Gastrocnemius medialis (tissue), 4 donors: Measurements from ENCODE around the gene PIGT. TPM values are rescaled to one million over a fixed set of nuclear protein-coding genes. Genes with fewer than 3 reads are reported as not detected.

Experiments
- ATAC-seq, 2 donors: fragments of 150-250 bp; one replicate each; pipeline ENCODE4 v1.9.1; 2016
- DNase-seq, 2 donors: peaks; one replicate each; pipeline ENCODE4 v3.0.0-alpha.2; 2019
- H3K27ac ChIP-seq, 4 donors: fragments of 200-600 bp; sonication (generic); 1 replicate in 1 of 4; 2 replicates in 3 of 4; pipeline ENCODE4 v1.5.1; 2016 to 2018; ENCODE audit warnings: mild to moderate bottlenecking in 2 of 4, moderate library complexity in 1 of 4
- H3K27me3 ChIP-seq, 3 donors: fragments of 200-600 bp; sonication (generic) in 2 of 3; 1 replicate in 1 of 3; 2 replicates in 2 of 3; pipeline versions ENCODE4 v1.5.1 to v1.6.0; 2016 to 2019; ENCODE audit warnings: mild to moderate bottlenecking in 1 of 3, moderate library complexity in 1 of 3
- H3K36me3 ChIP-seq, 2 donors: fragments of 200-600 bp; sonication (generic) in 1 of 2; one replicate each; pipeline ENCODE4 v1.5.1; 2017 to 2018
- H3K4me1 ChIP-seq, 2 donors: fragments of 200-600 bp; sonication (generic) in 1 of 2; one replicate each; pipeline ENCODE4 v1.5.1; 2016 to 2017; ENCODE audit warnings: mild to moderate bottlenecking in 2 of 2
- H3K4me3 ChIP-seq, 4 donors: fragments of 200-600 bp; sonication (generic) in 3 of 4; 1 replicate in 1 of 4; 2 replicates in 3 of 4; pipeline ENCODE4 v1.5.1; 2016 to 2019; ENCODE audit warnings: mild to moderate bottlenecking in 2 of 4
- H3K9me3 ChIP-seq, 3 donors: fragments of 200-600 bp; sonication (generic) in 2 of 3; 1 replicate in 1 of 3; 2 replicates in 2 of 3; pipeline ENCODE4 v1.5.1; 2016 to 2019
- CTCF ChIP-seq, 5 experiments: fragments of 450-650 bp in 3 of 5; fragments of 200-600 bp in 2 of 5; sonication (generic) in 2 of 5; IDR thresholded peaks in 4 of 5; conservative IDR thresholded peaks in 1 of 5; 1 replicate in 4 of 5; 2 replicates in 1 of 5; pipeline ENCODE4 v1.5.1; 2016 to 2019; ENCODE audit warnings: antibody characterized with exemption in 5 of 5, mild to moderate bottlenecking in 3 of 5, moderate library complexity in 3 of 5
- POLR2A ChIP-seq, 2 donors: fragments of 450-650 bp; IDR thresholded peaks; one replicate each; pipeline ENCODE4 v1.6.1; 2017; ENCODE audit warnings: antibody characterized with exemption in 2 of 2, mild to moderate bottlenecking in 2 of 2, moderate library complexity in 2 of 2
- in situ Hi-C, 4 donors: fragments of 200-750 bp; cut with MboI; loops; one replicate each; pipeline versions ENCODE4 v1.15.0 to v1.8.0; 2017; ENCODE audit warnings: low sequenced_read_pairs in 4 of 4
- intact Hi-C: fragments of 100-400 bp; cut with DNase I; formaldehyde crosslinking; loops from one replicate; pipeline ENCODE4 v1.15.1; 2023; ENCODE audit warnings: low total_unique reads
- total RNA-seq, 4 donors: library from RNA; depleted of rRNA; stranded (reverse); fragments of >200 nt; gene quantifications; one replicate each; pipeline versions ENCODE4 v1.1.0 to v1.2.3, GENCODE V29; 2016

Gene PIGT
- total RNA-seq, 4 donors from 2014 or later, result 45.9 to 118 (median 94.2) TPM

GRCh38 chr20:45426320-45427016 lies 10.5 kb downstream of the PIGT start:
- in situ Hi-C loops, result loop anchor here in 2 of 4 donors (25.0 kb wide), 2 partner anchors 336 to 389 kb away; no protein-coding TSS in a partner anchor
- no peak overlapping the region for H3K27ac ChIP-seq

GRCh38 chr20:45427236-45428149 lies 11.6 kb downstream of the PIGT start:
- in situ Hi-C loops (loop anchor here in 2 of 4 donors (25.0 kb wide), 2 partner anchors 335 to 390 kb away; no protein-coding TSS in a partner anchor), intact Hi-C loops (no loop called here)
- TF ChIP-seq POLR2A (IDR thresholded peaks at IDR 0.05) (no peak), CTCF (IDR thresholded peaks at IDR 0.05 in 4 of 5, conservative IDR thresholded peaks at IDR 0.05 in 1 of 5) (no peak)
- ATAC-seq (no peak), DNase-seq (no peak)
- Histone ChIP-seq H3K36me3 (peaks cover 0 to 31% of the 10 kb centered on the region in 2 donors), H3K27me3 (no peaks in the 10 kb centered on the region), H3K4me3 (no peak overlapping the region), H3K27ac (no peak overlapping the region), H3K9me3 (no peaks in the 10 kb centered on the region), H3K4me1 (no peaks in the 10 kb centered on the region)

More at GRCh38 chr20:45426320-45427016, 10.5 kb downstream of the PIGT start:
- ATAC-seq, result no peak
- Histone ChIP-seq H3K27me3 (no peaks in the 10 kb centered on the region), H3K4me1 (no peaks in the 10 kb centered on the region), H3K4me3 (no peak overlapping the region), H3K36me3 (peaks cover 0 to 41% of the 10 kb centered on the region in 2 donors), H3K9me3 (no peaks in the 10 kb centered on the region)
- TF ChIP-seq CTCF (IDR thresholded peaks at IDR 0.05 in 4 of 5, conservative IDR thresholded peaks at IDR 0.05 in 1 of 5), result no peak
- TF ChIP-seq POLR2A (IDR thresholded peaks at IDR 0.05), result no peak
- DNase-seq, result no peak
- intact Hi-C loops, result no loop called here

GRCh38 chr20:45429618-45430017 lies 13.7 kb downstream of the PIGT start:
- H3K36me3 ChIP-seq, result peaks cover 0 to 12% of the 10 kb centered on the region in 2 donors
- H3K4me3 ChIP-seq, result no peak overlapping the region
- intact Hi-C loops, result no loop called here
- no peak overlapping the region for H3K27ac ChIP-seq
- TF ChIP-seq CTCF (IDR thresholded peaks at IDR 0.05 in 4 of 5, conservative IDR thresholded peaks at IDR 0.05 in 1 of 5), result no peak
- no peak for ATAC-seq
- H3K27me3 ChIP-seq, result no peaks in the 10 kb centered on the region
- H3K4me1 ChIP-seq, result peaks cover 0 to 4% of the 10 kb centered on the region in 2 donors
- H3K9me3 ChIP-seq, result no peaks in the 10 kb centered on the region
- in situ Hi-C loops, result loop anchor here in 3 of 4 donors (10.0 to 25.0 kb wide), 4 partner anchors 55 to 392 kb away; partner anchors contain the start of gene TP53TG5 (in 1 of the 3)
- DNase-seq, result no peak

GRCh38 chr20:45432294-45432693 lies 16.4 kb downstream of the PIGT start:
- Histone ChIP-seq H3K36me3 (no peaks in the 10 kb centered on the region), H3K4me1 (peaks cover 4 to 6% of the 10 kb centered on the region in 2 donors), H3K4me3 (no peak overlapping the region), H3K9me3 (no peaks in the 10 kb centered on the region), H3K27me3 (no peaks in the 10 kb centered on the region), H3K27ac (no peak overlapping the region)
- no peak for ATAC-seq
- no peak for DNase-seq
- intact Hi-C loops, result no loop called here
- in situ Hi-C loops, result loop anchor here in 3 of 4 donors (10.0 to 25.0 kb wide), 4 partner anchors 57 to 395 kb away; partner anchors contain the start of gene TP53TG5 (in 1 of the 3)
- TF ChIP-seq POLR2A (IDR thresholded peaks at IDR 0.05) (no peak), CTCF (IDR thresholded peaks at IDR 0.05 in 4 of 5, conservative IDR thresholded peaks at IDR 0.05 in 1 of 5) (no peak)
